Suprapubic skin (tissue), 4 donors: ENCODE measurements around the gene TTLL3. TPM values are rescaled to one million over a fixed set of nuclear protein-coding genes. Genes with fewer than 3 reads are reported as not detected.

Experiments used
- DNase-seq, 2 donors: peaks; one replicate each; pipeline ENCODE4 v3.0.0-alpha.2; 2019; ENCODE audit warnings: low spot score in 2 of 2
- H3K27ac ChIP-seq: fragments of 200-600 bp; sonication (generic); one replicate; pipeline ENCODE4 v1.5.1; 2019
- H3K27me3 ChIP-seq: fragments of 200-600 bp; sonication (generic); one replicate; pipeline ENCODE4 v1.5.1; 2019
- H3K36me3 ChIP-seq: fragments of 200-600 bp; sonication (generic); one replicate; pipeline ENCODE4 v1.5.1; 2019
- H3K4me1 ChIP-seq: fragments of 200-600 bp; sonication (generic); one replicate; pipeline ENCODE4 v1.5.1; 2019
- H3K4me3 ChIP-seq: fragments of 200-600 bp; sonication (generic); one replicate; pipeline ENCODE4 v1.5.1; 2019; ENCODE audit warnings: mild to moderate bottlenecking
- H3K9me3 ChIP-seq: fragments of 200-600 bp; sonication (generic); one replicate; pipeline ENCODE4 v1.5.1; 2019
- EP300 ChIP-seq: sonication (generic); formaldehyde crosslinking; IDR thresholded peaks from one replicate; pipeline ENCODE4 v1.6.1; 2017; ENCODE audit warnings: antibody characterized with exemption
- POLR2A ChIP-seq, 2 donors: fragments of 450-650 bp; IDR thresholded peaks; one replicate each; pipeline ENCODE4 v1.6.1; 2017; ENCODE audit warnings: antibody characterized with exemption in 2 of 2, mild to moderate bottlenecking in 2 of 2, moderate library complexity in 2 of 2
- POLR2AphosphoS5 ChIP-seq, 3 donors: sonication (generic); formaldehyde crosslinking; IDR thresholded peaks; one replicate each; pipeline ENCODE4 v1.6.1; 2017; ENCODE audit warnings: antibody characterized with exemption in 3 of 3
- WGBS: methylation state at CpG from one replicate; pipeline ENCODE4 v1.1.5; 2018; 5-methylcytosine and 5-hydroxymethylcytosine counted together
- total RNA-seq, 4 donors: library from RNA; depleted of rRNA; stranded (reverse); fragments of >200 nt; gene quantifications; one replicate each; pipeline ENCODE4 v1.1.0, GENCODE V29; 2016
- TF ChIP-seq, protein P1 (sequence below), 2 donors: fragments of 200-600 bp in 1 of 2; fragments of 450-650 bp in 1 of 2; sonication (generic) in 1 of 2; IDR thresholded peaks; one replicate each; pipeline ENCODE4 v1.5.1; 2016 to 2019; ENCODE audit warnings: antibody characterized with exemption in 2 of 2, mild to moderate bottlenecking in 1 of 2, moderate library complexity in 1 of 2

The TTLL3 gene
- total RNA-seq, 4 donors from 2014 or later = 42.4 to 286 (median 83.3) TPM

DNA sequence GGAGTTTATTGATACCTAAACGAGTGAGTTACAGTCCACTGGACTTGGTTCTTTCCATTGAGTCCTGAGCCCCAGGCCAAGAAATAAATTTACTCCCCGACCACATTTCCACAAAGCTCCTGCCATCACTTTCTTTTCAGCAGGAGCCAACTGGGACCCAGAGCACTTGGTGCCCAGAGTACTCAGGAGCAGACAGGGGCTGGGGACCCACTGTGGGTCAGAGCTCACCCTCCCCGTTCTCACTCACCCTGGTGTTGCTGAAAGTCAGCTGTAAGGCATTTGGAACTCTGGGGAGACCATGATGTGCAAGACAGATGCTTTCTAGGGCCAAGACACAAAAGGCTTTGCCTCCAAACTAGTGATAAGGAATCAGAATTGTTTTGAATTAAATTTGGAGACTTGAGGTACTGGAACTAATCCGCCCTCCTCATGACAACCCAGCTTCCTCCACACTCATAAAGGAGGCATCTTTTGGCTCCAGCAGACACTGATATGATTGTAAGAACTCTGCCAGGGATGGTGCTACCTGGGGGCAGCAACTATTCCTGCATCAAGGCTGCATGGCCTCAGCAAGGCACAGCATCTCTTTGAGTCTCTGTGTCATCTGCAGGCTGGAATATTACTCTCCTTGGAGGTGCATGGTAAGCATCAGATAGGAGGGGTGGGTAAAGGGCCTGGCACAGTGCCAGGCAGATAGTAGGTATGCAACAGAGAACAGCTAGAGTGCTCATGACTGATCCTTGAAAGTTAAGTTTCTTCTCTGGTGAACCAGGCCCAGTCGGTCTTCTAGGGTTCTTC lies 33.0 kb upstream of the TTLL3 start:
- H3K4me3 ChIP-seq = no peak overlapping the region
- peaks cover 14% of the 10 kb centered on the region for H3K36me3 ChIP-seq
- peaks cover 7% of the 10 kb centered on the region for H3K4me1 ChIP-seq
- 75% methylated on average over 5 of the region's 5 CpGs for WGBS
- H3K27ac ChIP-seq = no peak overlapping the region
- DNase-seq = no peak
- H3K9me3 ChIP-seq = no peaks in the 10 kb centered on the region
- no peak for TF ChIP-seq POLR2AphosphoS5 (IDR thresholded peaks at IDR 0.05)
- no peak for TF ChIP-seq POLR2A (IDR thresholded peaks at IDR 0.05)
- TF ChIP-seq EP300 = no peak
- no peaks in the 10 kb centered on the region for H3K27me3 ChIP-seq

DNA sequence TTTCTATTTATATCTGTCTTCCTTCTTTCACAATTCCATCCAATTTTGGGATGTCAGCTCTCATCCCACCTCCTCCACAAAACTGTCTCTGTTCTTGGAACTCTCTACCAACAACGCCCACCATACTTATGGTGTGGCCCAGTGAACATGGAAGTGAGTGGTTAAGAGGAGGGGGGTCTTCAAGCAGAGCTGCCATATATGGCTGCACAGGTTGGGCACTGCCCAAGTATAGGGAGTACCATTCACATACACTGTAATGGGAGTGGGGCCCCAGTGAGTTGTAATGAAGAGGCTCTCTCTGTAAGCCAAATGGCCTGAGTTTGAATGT lies 32.4 kb upstream of the TTLL3 start:
- Histone ChIP-seq H3K4me3 (no peak overlapping the region), H3K27ac (no peak overlapping the region), H3K4me1 (peaks cover 11% of the 10 kb centered on the region), H3K27me3 (no peaks in the 10 kb centered on the region), H3K36me3 (peaks cover 20% of the 10 kb centered on the region), H3K9me3 (no peaks in the 10 kb centered on the region)
- 86% methylated on average over 1 of the region's 1 CpG for WGBS
- TF ChIP-seq, protein P1, sequence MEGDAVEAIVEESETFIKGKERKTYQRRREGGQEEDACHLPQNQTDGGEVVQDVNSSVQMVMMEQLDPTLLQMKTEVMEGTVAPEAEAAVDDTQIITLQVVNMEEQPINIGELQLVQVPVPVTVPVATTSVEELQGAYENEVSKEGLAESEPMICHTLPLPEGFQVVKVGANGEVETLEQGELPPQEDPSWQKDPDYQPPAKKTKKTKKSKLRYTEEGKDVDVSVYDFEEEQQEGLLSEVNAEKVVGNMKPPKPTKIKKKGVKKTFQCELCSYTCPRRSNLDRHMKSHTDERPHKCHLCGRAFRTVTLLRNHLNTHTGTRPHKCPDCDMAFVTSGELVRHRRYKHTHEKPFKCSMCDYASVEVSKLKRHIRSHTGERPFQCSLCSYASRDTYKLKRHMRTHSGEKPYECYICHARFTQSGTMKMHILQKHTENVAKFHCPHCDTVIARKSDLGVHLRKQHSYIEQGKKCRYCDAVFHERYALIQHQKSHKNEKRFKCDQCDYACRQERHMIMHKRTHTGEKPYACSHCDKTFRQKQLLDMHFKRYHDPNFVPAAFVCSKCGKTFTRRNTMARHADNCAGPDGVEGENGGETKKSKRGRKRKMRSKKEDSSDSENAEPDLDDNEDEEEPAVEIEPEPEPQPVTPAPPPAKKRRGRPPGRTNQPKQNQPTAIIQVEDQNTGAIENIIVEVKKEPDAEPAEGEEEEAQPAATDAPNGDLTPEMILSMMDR (IDR thresholded peaks at IDR 0.05) = no peak
- TF ChIP-seq POLR2AphosphoS5 (IDR thresholded peaks at IDR 0.05) (no peak), EP300 (no peak), POLR2A (IDR thresholded peaks at IDR 0.05) (no peak)
- DNase-seq = no peak

DNA sequence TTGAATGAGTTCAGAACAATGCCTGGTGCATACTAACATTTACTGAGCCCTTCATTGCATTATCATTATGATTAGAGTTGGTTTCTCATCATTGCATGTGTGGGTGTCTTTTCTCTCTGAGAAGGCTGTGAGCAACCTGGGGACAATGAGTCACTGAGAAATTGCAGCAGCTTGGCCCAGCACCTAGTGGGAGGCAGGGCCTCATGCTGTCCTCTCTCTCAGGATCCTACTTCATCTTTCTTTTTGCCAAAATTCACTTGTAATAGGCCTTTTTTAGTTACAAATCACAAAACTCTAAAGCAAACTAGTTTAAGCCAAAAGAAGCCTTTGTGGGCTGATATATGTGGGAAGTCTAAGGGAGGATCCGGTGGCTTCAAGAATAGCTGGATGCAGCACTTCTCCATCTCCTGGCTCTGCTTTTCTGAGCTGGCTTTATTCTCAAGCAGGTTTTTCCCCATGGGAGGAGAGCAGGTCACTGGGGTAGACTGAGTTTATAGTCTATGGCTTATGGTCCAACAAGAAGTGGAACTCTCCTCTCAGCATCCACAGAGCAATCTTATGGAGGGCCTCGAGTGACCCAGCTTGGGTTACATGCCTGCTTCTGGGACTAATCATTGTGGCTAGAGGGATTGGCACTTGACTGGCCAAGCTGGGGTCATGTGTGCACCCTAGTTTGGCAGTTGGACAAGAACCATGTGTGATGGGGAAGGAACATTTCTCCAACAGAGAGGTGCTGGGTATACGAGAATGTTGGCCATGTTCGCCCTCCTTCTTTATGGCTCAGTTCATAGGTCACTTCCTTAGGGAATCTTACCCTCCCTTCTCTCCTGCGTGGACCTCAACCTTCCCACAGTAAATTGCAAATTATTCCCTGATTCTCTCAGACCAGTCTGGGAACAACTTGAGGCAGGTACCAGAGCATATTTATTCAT lies 31.7 kb upstream of the TTLL3 start:
- H3K36me3 ChIP-seq = peaks cover 26% of the 10 kb centered on the region
- no peak for DNase-seq
- H3K4me1 ChIP-seq = peaks cover 11% of the 10 kb centered on the region
- H3K4me3 ChIP-seq = no peak overlapping the region
- TF ChIP-seq, protein P1 (IDR thresholded peaks at IDR 0.05) = no peak
- TF ChIP-seq POLR2AphosphoS5 (IDR thresholded peaks at IDR 0.05) = no peak
- no peak for TF ChIP-seq EP300
- TF ChIP-seq POLR2A (IDR thresholded peaks at IDR 0.05) = no peak
- H3K27ac ChIP-seq = no peak overlapping the region
- no peaks in the 10 kb centered on the region for H3K27me3 ChIP-seq
- H3K9me3 ChIP-seq = no peaks in the 10 kb centered on the region
- WGBS = 67% methylated on average over 4 of the region's 5 CpGs

DNA sequence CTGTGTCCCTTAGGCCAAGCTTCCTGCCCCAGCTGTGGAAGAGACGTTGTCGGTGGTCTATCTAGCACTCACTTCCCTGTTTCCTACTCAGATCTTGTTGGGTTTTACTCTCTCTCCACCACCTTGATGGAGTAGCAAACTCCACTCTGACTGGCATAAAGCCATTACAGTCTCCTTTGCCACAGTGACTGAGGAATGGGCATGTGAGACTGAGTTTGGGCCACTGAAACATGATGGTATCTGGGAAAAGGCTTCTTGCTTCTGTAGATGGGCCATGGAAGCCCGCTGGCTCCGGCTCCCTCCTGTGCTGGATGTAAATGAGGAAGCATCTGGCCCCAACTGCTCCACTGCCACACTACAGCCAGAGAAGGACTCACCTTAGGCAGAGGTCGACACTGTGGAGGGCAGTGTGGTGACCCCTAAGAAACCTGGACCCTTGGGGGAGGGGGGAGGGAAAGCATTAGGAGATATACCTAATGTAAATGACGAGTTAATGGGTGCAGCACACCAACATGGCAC lies 30.9 kb upstream of the TTLL3 start:
- peaks cover 33% of the 10 kb centered on the region for H3K36me3 ChIP-seq
- H3K4me3 ChIP-seq = no peak overlapping the region
- no peak for DNase-seq
- no peaks in the 10 kb centered on the region for H3K9me3 ChIP-seq
- WGBS = 77% methylated on average over 5 of the region's 6 CpGs
- no peaks in the 10 kb centered on the region for H3K27me3 ChIP-seq
- H3K4me1 ChIP-seq = peaks cover 11% of the 10 kb centered on the region
- TF ChIP-seq EP300 (no peak), POLR2AphosphoS5 (IDR thresholded peaks at IDR 0.05) (no peak), POLR2A (IDR thresholded peaks at IDR 0.05) (no peak)
- TF ChIP-seq, protein P1 (IDR thresholded peaks at IDR 0.05) = no peak
- no peak overlapping the region for H3K27ac ChIP-seq

DNA sequence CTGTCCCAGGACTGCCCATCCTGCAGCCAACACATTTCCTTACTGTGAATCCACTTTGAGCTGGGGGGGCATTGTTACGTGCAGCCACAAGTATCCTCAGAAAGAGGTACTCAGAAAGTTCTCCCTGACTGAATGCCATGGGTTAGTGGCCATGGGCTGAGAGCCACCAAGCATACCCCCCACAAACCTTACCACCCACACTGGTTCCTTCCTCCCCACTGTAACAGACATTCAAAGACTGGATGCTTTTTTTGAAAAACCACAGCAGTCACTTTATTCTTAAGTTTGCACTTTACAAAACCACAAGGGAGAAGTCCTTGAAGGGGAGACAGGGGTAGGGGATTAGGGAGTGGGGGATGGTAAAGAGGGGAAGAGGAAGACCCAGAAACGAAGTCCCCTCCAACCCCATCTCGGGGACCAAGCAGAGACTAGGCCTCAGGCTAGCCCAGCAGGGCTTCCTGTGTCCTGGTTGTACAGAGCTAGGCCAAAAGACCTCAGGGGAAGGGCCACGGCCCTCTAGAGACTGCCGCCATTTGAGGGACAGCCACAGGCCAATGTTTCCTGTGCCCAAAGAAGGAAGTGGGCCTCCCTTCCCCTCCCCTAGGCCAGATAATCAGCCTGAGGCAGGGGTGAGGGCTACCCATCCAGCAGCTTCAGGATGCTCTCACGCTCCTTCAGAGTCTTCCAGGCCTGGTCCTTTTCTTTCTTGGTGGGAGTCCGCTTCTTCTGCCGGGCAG lies 30.2 kb upstream of the TTLL3 start:
- no peaks in the 10 kb centered on the region for H3K9me3 ChIP-seq
- no peak overlapping the region for H3K4me3 ChIP-seq
- WGBS = 69% methylated on average over 8 of the region's 8 CpGs
- no peak overlapping the region for H3K27ac ChIP-seq
- peaks cover 11% of the 10 kb centered on the region for H3K4me1 ChIP-seq
- no peaks in the 10 kb centered on the region for H3K27me3 ChIP-seq
- DNase-seq = no peak
- peaks cover 40% of the 10 kb centered on the region for H3K36me3 ChIP-seq
- TF ChIP-seq EP300 = no peak
- TF ChIP-seq POLR2A (IDR thresholded peaks at IDR 0.05) = no peak
- TF ChIP-seq, protein P1 (IDR thresholded peaks at IDR 0.05) = no peak
- TF ChIP-seq POLR2AphosphoS5 (IDR thresholded peaks at IDR 0.05) = no peak
